ENCODE data around the gene CSPG4.
"Not testable (repeated sequence)": the region's sequence is repeated elsewhere in the genome, so short reads cannot be mapped to it uniquely, and the experiment has no call there.

Gene CSPG4

DNA sequence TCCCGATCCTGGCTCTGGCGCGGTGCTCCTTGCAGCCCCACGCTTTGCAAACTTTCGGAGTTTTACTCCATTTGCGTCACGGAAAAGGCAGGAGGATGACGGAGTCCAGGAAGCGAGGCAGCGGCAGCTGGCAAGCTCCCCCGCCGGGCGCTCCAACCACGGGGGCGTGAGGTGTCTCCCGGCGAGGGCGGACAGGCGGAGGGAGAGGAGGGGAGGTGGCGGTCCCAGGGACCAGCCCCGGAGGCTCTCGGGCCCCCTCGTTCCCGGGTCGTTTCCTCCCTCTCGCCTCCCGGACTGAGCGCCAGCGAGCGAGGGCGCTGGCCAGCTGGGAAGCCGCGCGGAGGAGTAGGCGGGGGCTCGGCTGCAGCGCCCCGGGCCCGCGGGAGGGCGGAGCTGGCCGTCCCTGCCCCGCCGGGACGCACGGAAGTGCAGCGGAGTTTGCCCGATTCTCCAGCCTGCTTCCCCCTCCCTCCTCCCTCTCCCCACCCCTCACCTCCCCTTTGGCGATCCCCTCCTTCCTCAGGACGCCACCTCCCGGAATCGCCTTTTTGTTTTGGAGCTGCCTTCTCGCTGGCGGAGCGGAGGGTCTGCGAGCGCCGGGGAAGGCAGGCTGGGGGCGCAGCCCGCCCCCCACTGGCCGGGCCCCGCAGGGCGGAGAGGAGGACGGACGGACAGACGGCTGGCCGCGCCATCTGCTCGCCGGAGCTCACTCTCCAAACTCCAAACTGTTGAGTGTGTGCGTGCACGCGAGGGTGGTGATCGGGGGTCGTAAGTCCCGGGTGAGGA lies 65.1 kb downstream of the CSPG4 start, which contains the start of gene SNX33:
Gene SNX33 (plus strand): TSS at position 543 of the 786 bp plus-strand sequence. CDS start 1,191 bp downstream, outside the sequence.
- DNase-seq, result peak; percentile 57

DNA sequence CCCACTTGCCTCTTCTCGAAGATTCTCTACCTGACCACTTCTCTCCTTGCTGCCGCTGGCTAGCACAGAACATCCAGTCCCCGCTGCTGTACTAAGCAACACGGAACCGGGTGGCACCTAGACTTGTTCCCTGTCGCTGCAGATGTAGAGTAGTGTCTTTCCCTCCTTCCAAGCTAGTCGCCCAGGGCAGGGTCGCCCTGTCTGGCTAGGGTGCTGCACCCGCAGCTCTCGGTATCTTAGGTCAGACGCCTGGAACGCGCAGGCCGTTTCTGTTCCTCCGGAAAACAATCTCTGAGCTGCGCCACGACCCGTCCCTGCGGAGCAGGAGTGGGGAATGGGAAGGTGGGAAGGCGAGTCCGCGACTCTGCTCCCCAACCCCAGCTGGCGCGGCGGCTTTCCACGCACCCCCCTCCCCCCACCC lies 65.7 kb downstream of the CSPG4 start:
- peak; percentile 8 for DNase-seq

DNA sequence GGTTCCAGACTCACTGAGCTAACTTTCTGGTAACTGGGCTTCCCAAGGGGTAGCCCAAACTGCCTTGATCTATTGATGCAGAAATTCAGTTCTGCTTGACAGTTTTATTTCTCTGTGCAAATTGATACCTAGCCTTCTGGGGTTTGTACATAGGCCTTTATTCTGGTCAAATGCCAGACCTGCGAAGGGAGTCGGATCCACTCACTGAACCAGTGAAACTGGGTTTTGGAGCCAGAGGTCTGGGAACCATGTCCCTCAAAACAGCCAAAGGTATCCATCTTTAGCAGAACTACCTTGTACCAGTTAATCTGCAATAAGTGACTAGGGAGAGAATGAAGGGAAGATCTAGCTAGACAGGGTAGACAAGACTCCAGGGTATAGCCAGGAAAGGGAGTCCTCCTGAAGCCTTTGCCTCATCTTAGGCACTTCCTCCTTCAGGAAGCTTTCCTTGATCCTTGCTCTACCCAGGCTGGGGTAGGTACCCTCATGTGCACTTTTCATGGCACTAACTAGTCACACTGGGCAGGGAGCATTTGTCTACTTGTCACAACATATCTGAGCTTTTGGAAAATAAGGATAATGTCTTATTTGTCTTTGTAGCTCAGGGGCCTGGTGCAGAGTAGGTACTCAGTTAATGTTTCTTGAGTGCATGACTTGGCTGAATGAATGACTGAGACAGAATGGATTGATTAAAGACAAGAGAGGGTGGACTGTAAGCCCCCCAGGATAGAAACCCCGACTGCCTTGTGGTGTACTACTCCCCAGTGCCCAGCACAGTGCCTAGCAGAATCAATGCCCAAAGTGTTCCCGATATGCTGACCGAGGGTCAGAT lies 66.3 kb downstream of the CSPG4 start:
- no peak for DNase-seq

DNA sequence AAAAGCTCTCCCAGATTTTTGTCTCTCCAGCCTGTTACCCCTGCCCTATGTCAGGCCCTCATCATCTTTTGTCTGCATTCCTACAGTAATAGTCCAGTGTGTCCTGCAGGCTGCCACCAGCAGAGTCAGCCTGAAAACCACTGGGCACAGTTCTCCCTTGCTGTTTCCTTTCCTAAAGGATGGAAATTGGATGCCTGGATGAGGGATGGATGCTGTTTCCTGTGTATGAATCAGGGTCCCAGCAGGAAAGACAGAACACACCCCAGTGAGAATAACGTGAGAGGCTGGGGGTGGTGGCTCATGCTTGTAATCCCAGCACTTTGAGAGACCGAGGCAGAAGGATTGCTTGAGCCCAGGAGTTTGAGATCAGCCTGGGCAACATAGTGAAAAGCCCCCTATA lies 68.3 kb downstream of the CSPG4 start:
- DNase-seq, result no peak

DNA sequence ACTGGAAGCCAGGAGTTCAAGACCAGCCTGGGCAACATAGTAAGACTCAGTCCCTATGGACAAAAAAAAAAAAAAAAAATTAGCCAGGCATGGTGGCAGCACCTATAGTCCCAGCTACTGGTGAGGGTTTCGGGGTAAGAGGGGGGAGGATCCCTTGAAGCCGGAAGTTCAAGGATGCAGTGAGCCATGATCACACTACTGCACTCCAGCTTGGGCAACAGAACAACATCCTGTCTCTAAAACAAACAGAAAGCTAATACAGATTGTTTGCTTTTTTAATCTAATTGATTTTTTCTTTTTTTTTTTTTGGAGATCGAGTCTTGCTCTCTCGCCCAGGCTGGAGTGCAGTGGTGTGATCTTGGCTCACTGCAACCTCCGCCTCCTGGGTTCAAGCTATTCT lies 71.0 kb downstream of the CSPG4 start:
- DNase-seq, result peak; percentile 4

DNA sequence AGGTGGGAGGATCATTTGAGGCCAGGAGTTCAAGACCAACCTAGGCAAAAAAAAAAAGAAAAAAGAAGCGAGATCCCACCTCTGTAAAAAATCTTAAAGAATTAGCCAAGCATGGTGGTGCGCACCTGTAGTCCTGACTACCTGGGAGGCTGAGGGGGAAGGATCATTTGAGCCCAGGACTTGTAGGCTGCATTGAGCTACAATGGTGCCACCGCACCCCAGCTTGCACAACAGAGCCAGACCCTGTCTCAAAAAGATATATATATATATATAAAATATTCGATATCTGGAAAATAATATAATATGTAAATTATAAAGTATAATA lies 71.5 kb downstream of the CSPG4 start:
- no peak for DNase-seq

DNA sequence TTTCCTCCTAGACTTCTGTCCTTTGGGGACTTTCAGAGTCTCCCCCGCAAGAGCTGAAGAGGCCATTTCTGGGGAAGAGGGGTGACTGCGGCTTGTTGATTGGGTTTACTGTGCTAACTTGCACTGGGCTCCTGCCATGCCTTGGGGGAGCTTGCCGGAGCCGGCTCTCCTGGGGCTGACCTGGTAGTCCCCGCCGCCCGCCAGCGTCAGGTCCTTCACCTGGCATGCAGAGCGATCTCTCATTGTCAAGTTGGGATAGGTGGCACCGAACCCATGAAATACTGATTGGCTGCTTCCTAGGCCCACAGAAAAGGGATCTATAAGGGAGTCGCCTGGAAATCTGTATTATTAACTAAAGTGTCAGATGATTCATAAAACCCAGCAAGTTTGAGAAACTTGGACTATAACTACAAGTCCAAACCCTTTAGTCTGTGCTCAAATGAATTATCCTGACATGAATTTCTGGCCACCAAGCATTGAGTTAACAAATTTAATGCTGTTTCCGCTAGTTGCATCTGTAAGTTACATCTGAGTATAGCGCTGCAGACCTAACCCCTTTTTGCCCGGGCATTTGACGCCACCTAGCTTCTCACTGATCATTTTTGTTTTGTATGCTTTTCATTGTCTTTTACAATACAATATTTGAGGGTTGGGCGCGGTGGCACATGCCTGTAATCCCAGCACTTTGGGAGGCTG lies 72.0 kb downstream of the CSPG4 start:
- peak; percentile 72 for DNase-seq

DNA sequence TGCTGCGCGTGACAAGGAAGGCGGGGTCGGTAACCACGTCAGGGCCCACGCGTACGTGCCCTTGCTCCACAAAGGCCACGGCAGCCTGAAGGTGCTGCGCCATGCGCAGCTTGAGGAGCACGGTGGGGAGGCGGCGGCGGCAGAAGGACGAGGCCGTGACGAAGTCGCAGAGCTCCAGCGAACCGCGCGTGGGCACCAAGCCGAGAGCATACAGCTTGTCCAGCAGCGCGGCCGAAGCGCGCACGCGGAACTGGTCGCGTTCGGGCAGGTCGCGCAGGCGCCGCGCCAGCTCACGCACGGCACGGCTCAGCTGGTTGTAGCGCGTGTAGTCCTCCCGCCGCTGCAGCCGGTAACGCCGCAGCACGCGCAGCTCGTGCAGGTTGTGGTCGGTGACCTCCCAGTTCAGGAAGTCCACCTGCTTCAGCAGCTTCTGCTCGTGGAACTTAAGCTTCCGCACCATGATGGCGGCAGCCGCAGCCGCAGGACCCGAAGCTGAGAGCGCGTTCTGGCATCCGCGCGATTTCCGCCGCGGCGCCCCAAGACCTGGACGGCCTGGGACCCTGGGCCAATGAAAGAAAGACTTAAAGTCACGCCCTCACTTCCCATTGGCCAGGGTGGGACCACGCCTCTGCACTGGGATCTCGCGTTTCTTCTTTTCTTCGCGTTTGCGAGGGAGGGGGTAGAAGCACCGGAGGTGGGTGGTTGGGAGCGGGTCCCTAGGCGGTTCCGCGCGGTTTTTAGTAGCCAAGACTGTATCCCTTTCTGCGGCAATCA lies 72.8 kb downstream of the CSPG4 start, which contains the start of gene IMP3:
Gene IMP3 (minus strand): TSS at position 516 of the 774 bp plus-strand sequence. CDS start 56 bp downstream, at position 460.
- DNase-seq, result peak; percentile 87

DNA sequence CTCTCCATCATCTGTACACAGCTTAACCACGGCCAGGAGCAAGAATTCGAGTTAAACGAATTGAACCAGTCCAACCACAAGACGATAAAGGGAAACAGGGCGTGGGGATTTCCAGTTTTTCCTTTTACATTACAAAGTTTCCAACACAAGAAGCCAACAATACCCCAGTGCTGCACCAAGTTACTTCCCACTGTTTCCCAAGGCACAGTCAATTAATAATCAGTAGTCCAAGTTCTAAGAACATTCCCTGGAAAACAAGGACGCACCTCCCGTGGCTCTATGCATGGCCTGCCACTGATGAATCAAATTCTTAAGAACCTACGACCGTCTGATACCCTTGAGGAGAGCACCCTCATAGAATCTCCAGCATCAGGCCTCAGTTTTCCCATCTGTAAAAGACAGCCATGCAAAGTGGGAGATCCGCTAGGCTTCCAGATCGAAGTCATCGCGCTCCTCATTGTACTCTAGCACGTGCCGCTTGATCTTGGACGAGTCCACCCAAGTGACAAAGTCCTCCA lies 73.4 kb downstream of the CSPG4 start:
- DNase-seq, result no peak

DNA sequence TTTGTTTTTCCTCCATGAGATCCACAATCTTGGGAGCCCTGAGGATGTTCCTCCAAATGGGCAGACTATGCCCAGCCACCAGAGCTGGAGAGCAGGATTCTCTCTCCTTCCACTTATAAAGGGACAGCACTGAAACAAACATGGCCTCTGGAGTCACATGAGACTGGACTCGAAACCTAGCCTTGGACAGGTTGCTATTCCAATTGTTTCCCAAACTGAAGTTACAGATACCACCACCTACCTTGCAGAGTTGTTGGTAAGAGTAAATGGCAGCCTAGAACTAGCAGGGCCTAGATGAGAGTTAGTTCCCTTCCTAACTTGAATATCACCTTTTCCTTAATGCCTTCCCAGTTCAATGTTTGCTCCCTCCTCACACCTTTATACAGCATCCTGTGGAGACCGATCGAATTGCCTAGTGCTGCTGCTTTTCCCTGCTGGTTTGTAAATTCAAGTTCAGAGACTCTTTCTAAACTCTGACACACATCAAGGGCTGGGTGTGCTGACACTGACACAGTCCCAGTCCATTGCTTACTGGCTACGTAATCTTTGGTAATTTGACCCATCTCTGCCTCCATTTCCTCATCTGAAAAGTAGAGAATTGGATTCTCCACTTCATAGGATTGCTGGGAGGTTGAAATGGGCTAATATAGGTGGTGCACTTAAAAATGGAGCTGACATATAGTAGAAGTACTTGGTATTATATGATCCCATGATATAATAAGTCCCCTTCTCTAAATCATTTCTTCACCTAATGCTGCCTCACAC lies 75.2 kb downstream of the CSPG4 start:
- no peak for DNase-seq

DNA sequence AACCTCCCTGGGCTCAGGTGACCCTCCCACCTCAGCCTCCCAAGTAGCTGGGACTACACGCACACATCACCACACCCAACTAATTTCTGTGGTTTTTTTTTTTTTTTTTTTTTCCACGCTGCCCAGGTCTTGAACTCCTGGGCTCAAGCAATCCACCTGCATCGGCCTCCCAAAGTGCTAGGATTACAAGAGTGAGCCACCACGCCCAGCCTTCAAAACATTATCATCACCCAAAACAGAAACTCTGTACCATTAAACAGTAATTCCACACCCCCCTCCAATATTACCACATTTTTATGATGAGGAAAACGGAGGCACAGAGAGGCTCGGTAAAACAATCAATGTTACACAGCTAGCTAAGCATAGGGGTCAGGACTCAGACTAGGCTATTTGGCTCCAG lies 76.6 kb downstream of the CSPG4 start:
- DNase-seq, result no peak

DNA sequence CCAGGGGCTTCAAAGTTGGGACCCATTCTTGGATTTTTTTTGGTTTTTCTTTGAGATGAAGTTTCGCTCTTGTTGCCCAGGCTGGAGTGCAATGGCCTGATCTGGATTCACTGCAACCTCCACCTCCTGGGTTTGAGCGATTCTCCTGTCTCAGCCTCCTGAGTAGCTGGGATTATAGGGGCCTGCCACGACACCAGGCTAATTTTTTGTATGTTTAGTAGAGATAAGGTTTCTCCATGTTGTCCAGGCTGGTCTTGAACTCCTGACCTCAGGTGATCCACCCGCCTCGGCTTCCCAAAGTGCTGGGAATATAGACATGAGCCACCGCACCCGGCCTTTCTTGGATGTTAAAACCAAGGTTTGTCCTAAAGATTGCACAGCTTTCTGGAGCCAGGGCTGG lies 78.7 kb downstream of the CSPG4 start:
- not testable (repeated sequence) for DNase-seq

DNA sequence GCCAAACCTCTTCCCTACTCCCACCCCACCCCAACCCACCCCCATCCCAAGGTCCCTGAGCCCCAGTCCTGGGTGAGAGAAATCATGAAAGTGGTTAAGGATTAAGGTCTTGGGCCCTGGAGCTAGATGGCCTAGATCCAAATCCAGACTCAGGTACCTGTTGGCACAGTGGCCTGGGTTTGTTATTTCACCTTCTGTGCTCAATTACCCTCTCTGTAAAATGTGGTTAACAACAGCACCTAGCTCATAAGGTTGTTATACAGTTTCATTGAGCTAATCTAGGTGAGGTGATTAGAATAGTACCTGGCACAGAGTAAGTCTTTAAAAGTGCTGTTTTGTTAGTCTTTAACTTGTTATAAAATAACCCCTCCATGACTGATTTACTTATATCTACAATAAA lies 80.7 kb downstream of the CSPG4 start:
- no peak for DNase-seq

DNA sequence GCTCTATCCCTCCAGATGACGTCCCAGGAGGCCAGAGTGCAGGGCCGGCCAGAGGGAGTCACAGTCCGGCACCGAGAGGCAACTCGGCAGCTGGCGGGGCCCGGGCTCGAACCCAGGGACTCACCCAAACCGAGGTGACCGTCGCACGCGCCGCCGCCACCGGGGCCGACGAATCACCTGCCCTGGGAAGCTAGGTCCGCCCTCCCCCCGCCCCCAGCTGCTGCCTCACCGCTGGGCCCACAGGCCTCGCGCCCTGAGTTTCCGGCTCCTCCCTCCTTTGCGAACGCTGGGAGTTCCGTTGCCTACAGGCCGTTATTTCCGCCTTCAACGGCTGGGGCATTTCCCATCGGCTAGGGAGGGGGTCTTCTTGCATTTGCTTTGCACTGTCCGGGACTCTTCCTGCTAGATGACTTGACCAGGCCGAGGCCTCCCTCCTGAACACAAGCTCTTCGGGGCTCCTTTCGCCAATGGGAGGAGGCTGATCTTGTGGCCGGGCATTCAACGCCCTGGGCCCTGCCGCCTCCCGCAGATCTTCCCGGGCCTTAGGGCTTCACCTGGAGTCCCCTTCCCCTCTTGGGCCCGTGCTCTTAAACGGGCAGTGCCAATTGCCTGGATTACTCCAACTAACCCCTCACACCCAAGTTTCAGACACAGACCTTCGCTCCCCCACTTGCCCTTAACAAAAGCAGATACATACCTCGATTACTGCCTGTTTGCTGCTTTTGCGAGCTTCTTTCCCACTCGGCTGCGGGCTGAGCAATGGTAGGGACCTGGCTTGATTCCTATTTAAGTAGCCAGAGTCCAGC lies 86.9 kb downstream of the CSPG4 start, which contains the start of gene SNUPN:
Gene SNUPN (minus strand): TSS at position 184 of the 806 bp plus-strand sequence. CDS start 4,674 bp downstream, outside the sequence.
- peak; percentile 19 for DNase-seq
